LNCAP (cell line): ENCODE measurements around the gene CLP1.

ENCODE experiments used
- CTCF ChIP-seq: fragments of 450-650 bp; IDR thresholded peaks from 2 replicates; pipeline ENCODE4 v1.5.1; 2017; ENCODE audit warnings: mild to moderate bottlenecking

Gene CLP1

DNA sequence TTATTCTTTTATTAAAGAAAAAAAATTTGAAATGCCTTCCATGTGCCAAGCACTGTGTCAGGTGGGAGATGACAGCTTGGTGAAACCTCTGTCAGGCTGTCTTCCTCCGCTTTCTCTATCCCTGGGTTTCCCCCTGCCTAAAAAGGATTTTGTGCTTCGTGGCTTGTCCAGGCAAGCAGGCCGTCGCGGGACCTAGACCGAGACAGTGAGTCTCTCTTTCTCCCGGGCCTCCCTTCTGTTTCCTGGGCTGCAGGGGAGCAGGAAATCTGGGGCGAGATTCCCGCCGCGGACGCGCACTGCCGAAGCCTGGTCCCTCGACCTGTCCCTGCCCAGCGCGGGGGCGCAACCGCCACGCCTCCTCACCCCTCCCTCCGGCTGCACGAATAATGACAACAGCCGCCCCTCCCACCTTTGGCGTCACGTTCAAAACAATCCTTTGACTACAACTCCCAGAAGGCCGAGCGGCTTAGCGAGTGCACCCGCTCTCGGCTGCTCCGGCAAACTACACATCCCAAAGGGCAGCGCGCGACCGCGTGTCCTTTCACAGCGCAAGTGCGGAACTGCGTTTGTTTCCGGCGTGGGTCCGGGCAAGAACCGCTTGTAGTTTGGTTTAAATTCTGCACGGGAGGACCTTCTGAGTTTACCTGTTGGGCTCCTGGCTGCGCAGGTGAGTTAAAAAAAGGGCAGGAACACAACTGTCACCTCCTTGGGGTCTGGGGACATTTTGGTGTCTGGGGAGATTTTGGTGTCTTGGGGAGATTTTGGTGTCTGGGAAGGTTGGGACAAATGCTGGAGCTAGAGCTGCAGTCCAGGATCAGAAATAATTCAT is at the start of gene CLP1:
TSS of gene CLP1 (plus strand) at position 569 of the 829 bp plus-strand sequence. CDS start 1,715 bp downstream, outside the sequence.
- TF ChIP-seq CTCF, result no peak

DNA sequence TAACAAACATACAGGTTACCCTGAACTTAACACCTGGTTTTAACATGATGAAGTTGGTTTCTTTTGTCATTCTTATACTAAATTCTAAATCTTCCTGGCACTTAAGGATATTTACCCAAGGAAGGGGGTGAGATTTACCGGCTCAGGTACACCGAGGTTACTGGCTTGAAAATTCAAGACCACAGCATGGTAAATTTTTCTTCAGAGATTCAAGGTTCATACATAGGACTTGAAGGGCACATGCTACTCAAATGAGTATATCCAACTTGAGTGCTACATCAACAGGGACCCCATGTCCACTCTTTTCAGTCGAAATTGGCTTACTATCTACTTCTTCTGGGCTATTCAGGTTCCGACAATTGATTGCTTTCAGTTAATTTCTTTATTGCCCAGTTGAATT is 47.4 kb upstream of the CLP1 start:
- TF ChIP-seq CTCF, result no peak

DNA sequence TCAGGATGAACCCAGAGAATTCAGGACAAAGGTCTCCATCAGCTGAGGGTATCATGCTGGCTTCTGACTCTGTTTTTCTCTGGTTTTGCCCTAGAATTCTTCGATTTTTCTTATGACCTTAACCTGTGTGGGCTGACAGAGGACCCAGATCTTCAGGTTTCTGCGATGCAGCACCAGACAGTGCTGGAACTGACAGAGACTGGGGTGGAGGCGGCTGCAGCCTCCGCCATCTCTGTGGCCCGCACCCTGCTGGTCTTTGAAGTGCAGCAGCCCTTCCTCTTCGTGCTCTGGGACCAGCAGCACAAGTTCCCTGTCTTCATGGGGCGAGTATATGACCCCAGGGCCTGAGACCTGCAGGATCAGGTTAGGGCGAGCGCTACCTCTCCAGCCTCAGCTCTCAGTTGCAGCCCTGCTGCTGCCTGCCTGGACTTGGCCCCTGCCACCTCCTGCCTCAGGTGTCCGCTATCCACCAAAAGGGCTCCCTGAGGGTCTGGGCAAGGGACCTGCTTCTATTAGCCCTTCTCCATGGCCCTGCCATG is 43.3 kb upstream of the CLP1 start:
- TF ChIP-seq CTCF, result no peak

DNA sequence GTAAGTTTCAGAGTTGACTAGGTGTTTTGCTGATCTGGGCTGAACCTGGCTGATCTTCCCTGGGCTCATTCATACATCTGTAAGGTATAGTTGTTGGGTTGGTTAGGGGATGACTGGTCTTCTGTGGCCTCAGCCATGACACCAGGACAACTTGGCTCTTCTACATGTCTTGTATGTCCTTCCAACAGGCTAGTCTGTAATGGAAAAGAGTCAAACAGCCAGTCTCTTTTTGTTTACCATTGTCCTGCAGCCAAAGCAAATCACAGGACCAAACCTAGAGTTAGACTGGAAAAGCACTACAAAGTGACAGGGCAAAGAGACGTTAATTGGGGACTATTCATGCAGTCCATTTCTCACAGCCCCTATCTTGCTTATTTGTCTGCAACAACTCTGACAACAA is 42.3 kb upstream of the CLP1 start:
- TF ChIP-seq CTCF, result no peak

DNA sequence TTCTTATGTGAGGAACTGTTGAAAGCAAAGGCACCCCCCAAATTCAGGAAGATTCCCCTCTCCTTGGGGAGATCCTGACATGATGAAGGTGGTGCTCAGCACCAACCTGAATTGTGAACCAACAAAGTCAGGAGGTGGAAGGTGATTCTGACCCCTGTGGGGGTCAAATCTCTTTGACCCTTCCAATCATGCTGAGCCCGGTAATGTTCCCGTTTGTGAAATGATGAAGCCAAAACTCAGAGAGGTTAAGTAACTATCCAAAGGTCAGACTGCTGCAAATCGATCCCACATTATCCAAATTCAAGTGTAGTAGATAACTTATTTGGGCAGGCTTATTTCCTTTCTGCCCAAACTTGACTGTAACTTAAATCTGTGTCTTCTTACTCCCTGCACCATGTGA is 41.0 kb upstream of the CLP1 start:
- TF ChIP-seq CTCF, result no peak

GRCh38 chr11:57618438-57618837 is 39.1 kb upstream of the CLP1 start:
- TF ChIP-seq CTCF, result no peak

DNA sequence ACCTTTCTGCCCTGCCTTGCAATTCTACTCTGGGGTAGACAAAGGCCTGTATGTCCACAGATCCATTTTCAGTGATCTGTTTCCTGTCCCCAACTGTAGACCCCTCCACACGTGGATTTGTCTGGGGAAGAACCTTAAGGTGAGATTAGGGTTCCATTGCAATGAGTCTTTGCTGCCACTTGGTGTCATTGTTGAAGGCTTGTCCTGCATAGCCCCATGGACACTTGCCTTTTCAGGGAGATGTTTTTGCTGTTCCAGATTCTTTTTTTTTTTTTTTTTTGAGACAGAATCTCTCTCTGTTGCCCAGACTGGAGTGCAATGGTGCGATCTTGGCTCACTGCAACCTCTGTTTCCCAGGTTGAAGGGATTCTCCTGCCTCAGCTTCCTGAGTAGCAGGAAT is 38.2 kb upstream of the CLP1 start:
- TF ChIP-seq CTCF, result no peak
